ENCODE data around the gene RUNX1.

- TF ChIP-seq, protein P1, sequence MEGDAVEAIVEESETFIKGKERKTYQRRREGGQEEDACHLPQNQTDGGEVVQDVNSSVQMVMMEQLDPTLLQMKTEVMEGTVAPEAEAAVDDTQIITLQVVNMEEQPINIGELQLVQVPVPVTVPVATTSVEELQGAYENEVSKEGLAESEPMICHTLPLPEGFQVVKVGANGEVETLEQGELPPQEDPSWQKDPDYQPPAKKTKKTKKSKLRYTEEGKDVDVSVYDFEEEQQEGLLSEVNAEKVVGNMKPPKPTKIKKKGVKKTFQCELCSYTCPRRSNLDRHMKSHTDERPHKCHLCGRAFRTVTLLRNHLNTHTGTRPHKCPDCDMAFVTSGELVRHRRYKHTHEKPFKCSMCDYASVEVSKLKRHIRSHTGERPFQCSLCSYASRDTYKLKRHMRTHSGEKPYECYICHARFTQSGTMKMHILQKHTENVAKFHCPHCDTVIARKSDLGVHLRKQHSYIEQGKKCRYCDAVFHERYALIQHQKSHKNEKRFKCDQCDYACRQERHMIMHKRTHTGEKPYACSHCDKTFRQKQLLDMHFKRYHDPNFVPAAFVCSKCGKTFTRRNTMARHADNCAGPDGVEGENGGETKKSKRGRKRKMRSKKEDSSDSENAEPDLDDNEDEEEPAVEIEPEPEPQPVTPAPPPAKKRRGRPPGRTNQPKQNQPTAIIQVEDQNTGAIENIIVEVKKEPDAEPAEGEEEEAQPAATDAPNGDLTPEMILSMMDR (conservative IDR thresholded peaks at IDR 0.05; ENCODE audit: low read depth, low read length): no peak
- TF ChIP-seq EZH2 (IDR thresholded peaks at IDR 0.05; ENCODE audit: low read length, unreplicated experiment) (no peak), EZH2phosphoT487 (IDR thresholded peaks at IDR 0.05; ENCODE audit: borderline replicate concordance, low read length) (no peak)
Observed at GRCh38 chr21:34835526-34835925, 213.6 kb downstream of the RUNX1 start.
